ENCODE results near the gene ANXA4.

DNA sequence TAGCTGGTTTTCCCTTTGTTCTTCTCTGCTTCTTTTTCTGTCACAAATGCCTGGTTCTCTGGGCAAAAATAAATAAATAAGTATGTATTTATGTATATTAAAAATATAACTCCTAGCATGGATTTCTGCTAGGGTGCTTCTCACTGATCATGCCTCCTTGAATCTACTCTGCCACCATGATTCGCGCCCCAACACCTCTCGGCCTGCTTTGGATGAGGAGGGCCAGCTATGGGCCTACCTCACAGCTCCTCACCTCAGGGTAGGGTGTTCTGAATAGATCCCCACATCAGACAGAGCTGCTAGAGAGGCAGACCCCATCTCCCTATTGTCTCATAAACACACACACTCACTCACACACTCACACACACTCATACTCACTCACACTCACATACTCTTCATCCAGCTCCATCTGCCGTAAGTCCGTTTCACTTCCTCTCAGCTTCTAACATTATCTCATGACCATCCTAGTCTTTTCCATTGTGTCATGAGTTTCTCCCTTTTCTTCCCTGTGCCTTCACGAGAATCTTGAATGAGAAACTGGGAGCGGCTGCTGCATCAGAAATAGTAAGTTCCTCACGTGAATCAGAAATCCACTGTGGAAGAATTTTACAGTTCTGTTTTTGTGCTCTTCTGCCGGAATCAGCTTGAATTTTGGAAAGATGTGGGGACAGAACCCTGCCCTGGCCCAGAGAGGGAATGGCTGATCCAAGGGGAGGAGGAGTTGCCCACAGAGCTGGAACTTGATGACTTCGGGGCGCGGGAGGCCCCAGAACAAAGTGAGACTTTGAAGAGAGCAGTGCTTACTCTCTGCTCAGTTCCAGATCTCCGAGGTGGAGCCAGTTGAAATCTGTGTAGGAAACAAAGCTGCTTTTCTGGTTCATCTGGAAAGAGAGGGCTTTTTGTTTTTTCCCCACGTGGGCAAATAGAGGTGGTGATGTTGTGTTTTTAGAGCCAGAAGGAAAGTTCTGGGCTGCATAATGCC is 20.9 kb downstream of the ANXA4 start:
- TF ChIP-seq, protein P1, sequence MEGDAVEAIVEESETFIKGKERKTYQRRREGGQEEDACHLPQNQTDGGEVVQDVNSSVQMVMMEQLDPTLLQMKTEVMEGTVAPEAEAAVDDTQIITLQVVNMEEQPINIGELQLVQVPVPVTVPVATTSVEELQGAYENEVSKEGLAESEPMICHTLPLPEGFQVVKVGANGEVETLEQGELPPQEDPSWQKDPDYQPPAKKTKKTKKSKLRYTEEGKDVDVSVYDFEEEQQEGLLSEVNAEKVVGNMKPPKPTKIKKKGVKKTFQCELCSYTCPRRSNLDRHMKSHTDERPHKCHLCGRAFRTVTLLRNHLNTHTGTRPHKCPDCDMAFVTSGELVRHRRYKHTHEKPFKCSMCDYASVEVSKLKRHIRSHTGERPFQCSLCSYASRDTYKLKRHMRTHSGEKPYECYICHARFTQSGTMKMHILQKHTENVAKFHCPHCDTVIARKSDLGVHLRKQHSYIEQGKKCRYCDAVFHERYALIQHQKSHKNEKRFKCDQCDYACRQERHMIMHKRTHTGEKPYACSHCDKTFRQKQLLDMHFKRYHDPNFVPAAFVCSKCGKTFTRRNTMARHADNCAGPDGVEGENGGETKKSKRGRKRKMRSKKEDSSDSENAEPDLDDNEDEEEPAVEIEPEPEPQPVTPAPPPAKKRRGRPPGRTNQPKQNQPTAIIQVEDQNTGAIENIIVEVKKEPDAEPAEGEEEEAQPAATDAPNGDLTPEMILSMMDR (IDR thresholded peaks at IDR 0.05), result no peak
- TF ChIP-seq POLR2A (IDR thresholded peaks at IDR 0.05), result no peak
- TF ChIP-seq POLR2AphosphoS5 (IDR thresholded peaks at IDR 0.05), result peak in 2 of 4 donors; percentile 20 to 40

All from sigmoid colon (tissue), 4 donors.